Frontal cortex (tissue), 4 donors: ENCODE data around the gene ARHGAP22. TPM values are rescaled to one million over a fixed set of nuclear protein-coding genes. Genes with fewer than 3 reads are reported as not detected.
A peak's percentile ranks its signal among the peaks of the same experiment; 100 is the strongest.

ENCODE experiments used
- DNase-seq, 2 donors: peaks; one replicate each; pipeline ENCODE4 v3.0.0; 2012; ENCODE audit warnings: low spot score in 2 of 2
- FAIRE-seq: peaks from 2 replicates; lab custom pipeline; 2012; peaks lifted over from hg19 to GRCh38; lab: Jason Lieb, UNC
- total RNA-seq: library from RNA; depleted of rRNA; stranded (reverse); fragments of >200 nt; gene quantifications from one replicate; pipeline ENCODE4 v1.2.3, GENCODE V29; 2014
- donor health status: control.
- donor health status: control.
- donor health status: control.

Gene ARHGAP22
- total RNA-seq, 1 donor from 2014 or later = 1.6 TPM

DNA sequence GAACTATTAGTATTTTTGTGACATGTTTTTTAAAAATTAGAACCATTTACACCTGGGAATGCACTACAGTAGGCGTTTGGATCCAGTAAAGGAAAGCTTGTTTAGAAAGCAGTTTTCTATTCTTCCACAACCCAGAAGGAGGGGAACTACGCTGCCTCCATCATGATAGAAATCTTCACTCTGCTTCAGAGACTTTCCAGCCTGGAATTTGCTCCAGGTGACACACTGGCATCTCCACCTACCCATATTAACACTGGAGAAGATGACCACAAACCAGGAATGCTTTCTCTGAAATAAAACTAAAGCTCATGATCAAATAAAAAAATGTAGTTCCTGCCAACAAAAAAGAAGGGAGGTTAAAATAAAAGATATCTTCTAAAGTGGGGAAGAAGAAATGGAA, 66.3 kb downstream of the ARHGAP22 start:
- no peak for DNase-seq
- no peak for FAIRE-seq

DNA sequence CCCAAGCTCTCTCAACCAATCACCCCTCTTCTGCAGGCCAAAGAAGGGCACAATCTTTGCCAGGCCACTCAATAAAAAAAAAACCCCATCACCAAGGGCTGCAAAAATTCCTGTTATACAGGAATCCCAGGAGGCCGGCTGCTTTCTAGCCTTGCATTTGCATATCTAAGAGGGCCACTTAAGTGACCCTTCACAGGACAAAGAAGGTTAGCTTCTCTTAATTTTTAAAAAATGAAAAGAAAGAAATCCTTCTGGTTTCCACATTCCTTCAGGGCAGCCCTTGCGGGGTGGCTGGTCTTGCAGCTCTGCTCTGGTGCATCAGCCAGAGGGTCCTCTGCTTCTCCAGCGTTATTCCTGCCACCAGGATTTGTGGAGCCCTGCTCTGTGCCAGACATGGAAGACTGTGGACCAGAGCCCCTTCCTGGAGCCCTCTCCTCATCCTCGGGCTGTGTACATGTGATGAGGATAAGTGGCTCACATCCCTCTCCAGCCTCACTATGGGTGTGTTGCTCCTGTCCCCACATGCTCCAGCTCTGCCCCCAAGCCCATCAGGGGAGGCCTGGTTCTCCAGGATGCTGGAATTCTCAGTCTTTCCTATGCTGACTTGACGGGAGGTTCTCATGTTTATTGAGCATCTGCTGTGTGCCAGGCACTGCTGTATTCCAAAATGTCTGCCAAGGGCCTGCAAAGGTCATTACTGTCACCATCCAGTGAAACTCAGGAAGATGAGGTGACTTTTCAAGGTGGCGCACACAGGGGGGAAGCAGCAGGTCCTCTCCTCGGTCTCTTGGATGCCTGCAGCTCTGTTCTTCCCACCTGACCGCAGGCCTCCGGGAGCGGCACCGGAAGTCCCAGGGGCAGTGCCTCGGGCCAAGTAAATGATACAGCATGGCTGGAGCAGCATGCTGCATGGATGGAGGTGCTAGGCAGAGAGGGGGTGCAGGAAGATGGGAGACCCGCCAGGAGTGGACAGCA, 67.7 kb downstream of the ARHGAP22 start:
- FAIRE-seq = no peak

GRCh38 chr10:48536156-48536500, 68.7 kb downstream of the ARHGAP22 start:
- no peak for FAIRE-seq
- no peak for DNase-seq

More for the DNA sequence above, 67.7 kb downstream of the ARHGAP22 start:
- DNase-seq = no peak

DNA sequence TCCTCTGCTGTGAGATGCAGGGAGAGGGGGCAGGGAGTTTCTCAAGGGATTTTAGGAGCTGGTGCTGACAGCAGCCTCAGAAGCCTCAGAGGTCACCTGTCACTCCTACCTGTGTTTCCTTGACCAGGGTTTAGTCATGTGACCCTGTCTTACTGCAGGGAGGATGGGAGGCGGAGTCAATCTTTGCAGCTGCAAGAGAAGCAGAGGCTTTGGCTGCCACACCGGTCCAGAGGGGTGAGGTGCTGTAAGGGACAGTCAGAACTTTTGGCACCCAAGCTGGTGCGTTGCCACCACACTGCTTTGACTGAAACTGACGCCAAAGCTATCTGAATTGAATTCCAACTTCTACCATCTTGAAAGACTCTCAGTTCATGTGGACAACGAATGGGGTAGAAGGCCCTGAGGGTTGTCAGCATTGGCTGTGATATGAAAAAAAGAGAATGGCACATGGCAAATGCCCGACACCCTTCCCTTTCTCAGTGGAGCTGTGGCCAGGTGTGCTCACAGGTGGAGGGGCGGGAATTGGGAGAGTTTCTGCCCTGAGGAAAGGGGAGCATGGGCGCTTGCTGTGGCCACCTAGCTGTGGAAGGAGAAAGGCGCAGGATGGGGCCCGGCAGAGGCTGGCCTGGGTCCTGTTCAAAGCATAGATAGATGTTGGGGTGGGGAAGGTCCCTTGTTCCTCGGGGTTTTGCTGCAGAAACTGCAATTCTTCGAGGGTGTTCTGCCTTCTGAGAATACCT, 69.3 kb downstream of the ARHGAP22 start:
- DNase-seq (no peak), FAIRE-seq (no peak)

GRCh38 chr10:48533951-48534720, 70.7 kb downstream of the ARHGAP22 start:
- no peak for DNase-seq

DNA sequence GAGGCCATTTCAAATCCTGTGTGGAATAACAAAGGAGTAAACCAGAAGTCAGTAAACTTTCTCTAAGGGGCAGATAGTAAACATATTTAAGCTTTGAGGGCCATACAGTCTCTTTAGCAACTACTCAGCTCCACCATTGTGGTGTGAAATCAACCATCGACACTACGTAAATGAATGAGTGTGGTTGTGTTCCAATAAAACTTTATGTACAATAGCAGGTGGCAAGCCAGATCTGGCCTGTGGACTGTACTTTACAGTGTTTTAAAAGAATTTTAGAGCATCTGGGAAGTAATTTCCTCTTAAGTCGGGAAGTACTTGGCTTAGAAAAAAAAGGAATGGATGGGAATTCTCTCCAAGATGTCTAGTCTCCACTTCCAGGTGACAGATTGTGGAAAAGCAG, 71.3 kb downstream of the ARHGAP22 start:
- DNase-seq (no peak), FAIRE-seq (no peak)

More at GRCh38 chr10:48533951-48534720, 70.7 kb downstream of the ARHGAP22 start:
- no peak for FAIRE-seq

DNA sequence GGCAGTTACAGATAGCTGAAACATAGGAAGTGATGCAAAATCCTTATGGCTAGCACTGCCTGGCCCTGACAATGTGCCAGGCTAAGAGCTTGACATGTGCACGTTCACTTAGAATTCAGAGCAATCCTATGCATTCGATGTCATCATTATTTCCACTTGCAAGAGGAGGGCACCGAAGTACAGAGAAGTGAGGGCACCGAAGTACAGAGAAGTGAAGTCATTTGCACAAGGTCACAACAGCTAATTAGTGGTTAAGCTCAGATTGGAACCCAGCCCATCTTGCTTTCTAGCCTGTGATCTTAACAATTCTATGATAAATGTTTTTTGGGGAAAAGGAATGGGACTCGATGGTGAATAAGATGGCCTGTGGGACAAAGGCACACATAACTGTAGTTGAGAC, 73.4 kb downstream of the ARHGAP22 start:
- DNase-seq = no peak

GRCh38 chr10:48529331-48529730, 75.5 kb downstream of the ARHGAP22 start:
- FAIRE-seq (no peak), DNase-seq (no peak)

More for the DNA sequence above, 73.4 kb downstream of the ARHGAP22 start:
- no peak for FAIRE-seq

- no peak for FAIRE-seq
- no peak for DNase-seq
Observed at GRCh38 chr10:48527756-48528155, 77.1 kb downstream of the ARHGAP22 start.

- no peak for FAIRE-seq
- DNase-seq = no peak
Observed at GRCh38 chr10:48526846-48527505, 77.9 kb downstream of the ARHGAP22 start.

GRCh38 chr10:48526011-48526821, 78.7 kb downstream of the ARHGAP22 start:
- FAIRE-seq = no peak

GRCh38 chr10:48525113-48525512, 79.8 kb downstream of the ARHGAP22 start:
- no peak for DNase-seq
- FAIRE-seq = no peak

More at GRCh38 chr10:48526011-48526821, 78.7 kb downstream of the ARHGAP22 start:
- no peak for DNase-seq

GRCh38 chr10:48523820-48524758, 80.8 kb downstream of the ARHGAP22 start:
- FAIRE-seq (no peak), DNase-seq (peak; percentile 43 to 59)

GRCh38 chr10:48523212-48523819, 81.6 kb downstream of the ARHGAP22 start:
- no peak for FAIRE-seq
- DNase-seq = peak; percentile 36 to 42

DNA sequence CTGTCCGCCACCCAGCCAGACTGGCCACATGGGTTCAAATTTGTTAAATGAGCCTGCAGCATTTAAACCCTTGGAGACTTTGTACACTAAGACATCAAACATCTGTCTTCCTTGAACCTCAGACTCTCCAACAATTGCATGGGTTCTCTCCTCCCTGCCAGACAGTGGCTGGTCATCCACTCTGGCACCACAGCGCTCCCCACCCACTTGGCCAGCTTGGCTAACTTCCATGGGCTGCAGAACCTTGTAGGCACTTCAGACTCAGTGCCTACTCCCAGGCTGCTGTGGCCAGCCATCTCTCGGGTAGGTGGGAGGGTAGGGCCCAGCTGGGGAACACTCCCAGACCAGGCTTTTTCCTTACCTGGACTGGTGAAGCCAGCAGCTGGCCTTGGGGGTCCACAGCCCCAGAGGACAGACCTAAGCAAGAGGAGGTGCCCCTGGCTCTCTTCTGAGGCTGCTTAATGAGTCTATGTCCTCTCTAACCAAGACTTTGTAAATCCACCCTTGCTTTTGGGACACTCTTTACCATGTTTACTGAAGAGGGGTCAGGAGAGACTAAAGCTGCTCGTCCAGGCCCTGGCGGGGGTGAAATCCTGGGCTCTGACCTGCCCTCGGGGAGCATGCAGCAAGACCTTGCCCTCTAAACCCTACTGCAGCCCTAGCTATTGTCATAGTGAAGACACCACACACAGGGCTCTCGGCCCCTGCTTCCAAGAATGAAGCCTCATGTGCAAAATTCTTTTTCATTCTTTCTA, 82.7 kb downstream of the ARHGAP22 start:
- no peak for DNase-seq
- no peak for FAIRE-seq

- no peak for DNase-seq
- FAIRE-seq = no peak
Observed at GRCh38 chr10:48520594-48520993, 84.3 kb downstream of the ARHGAP22 start.

GRCh38 chr10:48520184-48520506, 84.7 kb downstream of the ARHGAP22 start:
- FAIRE-seq = no peak
- no peak for DNase-seq
